Lower leg skin (tissue), 3 donors: ENCODE measurements around the gene ESYT2.

Source experiments
- POLR2A ChIP-seq, 2 donors: fragments of 450-650 bp; IDR thresholded peaks; one replicate each; pipeline ENCODE4 v1.6.1; 2016 to 2017; ENCODE audit warnings: antibody characterized with exemption in 2 of 2, mild to moderate bottlenecking in 1 of 2, moderate library complexity in 1 of 2
- TF ChIP-seq, protein P1 (sequence below), 3 donors: fragments of 450-650 bp; IDR thresholded peaks; one replicate each; pipeline ENCODE4 v1.5.1; 2016; ENCODE audit warnings: antibody characterized with exemption in 3 of 3, mild to moderate bottlenecking in 3 of 3, moderate library complexity in 2 of 3

DNA sequence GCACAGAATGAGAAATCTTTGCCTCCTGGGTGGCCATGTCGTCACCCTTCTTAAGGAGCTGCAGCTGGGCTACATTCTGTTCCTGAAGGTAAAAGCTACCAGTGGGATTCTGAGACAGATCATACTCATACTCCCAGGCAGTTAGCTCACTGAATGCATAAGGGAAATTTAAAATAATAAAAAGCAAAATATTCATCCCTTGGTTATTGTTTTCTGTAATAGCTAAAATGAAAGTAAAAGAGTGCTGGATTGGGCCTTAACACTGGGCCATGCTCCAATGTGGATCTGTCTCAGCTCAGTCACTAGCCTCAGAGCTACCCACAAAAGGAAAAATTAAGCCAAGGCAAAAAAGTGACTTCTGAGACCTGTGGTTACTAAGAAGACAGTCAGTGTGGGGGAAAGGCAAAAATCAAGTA lies 18.1 kb upstream of the ESYT2 start:
- TF ChIP-seq, protein P1, sequence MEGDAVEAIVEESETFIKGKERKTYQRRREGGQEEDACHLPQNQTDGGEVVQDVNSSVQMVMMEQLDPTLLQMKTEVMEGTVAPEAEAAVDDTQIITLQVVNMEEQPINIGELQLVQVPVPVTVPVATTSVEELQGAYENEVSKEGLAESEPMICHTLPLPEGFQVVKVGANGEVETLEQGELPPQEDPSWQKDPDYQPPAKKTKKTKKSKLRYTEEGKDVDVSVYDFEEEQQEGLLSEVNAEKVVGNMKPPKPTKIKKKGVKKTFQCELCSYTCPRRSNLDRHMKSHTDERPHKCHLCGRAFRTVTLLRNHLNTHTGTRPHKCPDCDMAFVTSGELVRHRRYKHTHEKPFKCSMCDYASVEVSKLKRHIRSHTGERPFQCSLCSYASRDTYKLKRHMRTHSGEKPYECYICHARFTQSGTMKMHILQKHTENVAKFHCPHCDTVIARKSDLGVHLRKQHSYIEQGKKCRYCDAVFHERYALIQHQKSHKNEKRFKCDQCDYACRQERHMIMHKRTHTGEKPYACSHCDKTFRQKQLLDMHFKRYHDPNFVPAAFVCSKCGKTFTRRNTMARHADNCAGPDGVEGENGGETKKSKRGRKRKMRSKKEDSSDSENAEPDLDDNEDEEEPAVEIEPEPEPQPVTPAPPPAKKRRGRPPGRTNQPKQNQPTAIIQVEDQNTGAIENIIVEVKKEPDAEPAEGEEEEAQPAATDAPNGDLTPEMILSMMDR (IDR thresholded peaks at IDR 0.05) = no peak
- TF ChIP-seq POLR2A (IDR thresholded peaks at IDR 0.05) = no peak
